ENCODE data around the gene FOXJ2.

- no peak for TF ChIP-seq CTCF (IDR thresholded peaks at IDR 0.05)
- TF ChIP-seq POLR2A (IDR thresholded peaks at IDR 0.05), result no peak
These were observed 46.6 kb upstream of the FOXJ2 start for GRCh38 chr12:7985802-7986418.

All from lower leg skin (tissue), 3 donors.